GM10847 (cell line): ENCODE results near the gene IFITM1.

Experiments
- POLR2A ChIP-seq: IDR thresholded peaks from 2 replicates; pipeline ENCODE4 v1.6.1; 2011; ENCODE audit not compliant: insufficient read length; ENCODE audit errors: extremely low read depth

Gene IFITM1

DNA sequence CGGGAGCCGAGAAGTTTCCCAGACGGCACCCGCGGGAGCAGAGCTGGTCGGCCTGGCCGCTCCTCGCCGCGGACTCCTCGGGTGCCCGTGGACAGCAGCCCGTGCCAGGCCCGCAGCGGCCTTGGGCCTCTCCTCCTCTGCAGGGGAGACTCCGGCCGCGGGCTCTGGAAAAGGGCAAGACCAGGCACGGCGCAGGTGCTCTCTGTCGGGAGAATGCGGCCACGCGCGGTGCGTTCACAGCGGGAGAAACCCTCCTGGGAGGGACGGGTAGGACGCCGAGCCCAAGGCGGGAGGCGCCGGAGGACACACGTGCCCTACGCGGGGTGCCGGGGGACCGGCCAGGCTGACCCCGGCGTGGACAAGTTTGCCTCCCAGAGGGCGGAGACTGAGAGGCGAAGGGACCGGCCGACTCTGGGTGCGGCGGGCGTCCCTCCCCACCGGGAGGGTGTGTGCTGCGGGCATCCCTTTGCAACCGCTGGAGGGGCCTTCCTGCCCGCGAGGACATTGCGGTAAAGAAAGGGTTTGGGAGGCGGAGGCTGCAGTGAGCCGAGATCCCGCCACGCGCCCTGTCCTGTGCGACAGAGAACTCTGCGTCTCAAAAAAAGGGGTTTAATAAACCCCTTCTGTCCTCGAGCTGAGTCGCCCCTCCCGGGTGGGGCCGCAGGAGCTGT is 2.3 kb downstream of the IFITM1 start:
- peak; percentile 34 for TF ChIP-seq POLR2A

DNA sequence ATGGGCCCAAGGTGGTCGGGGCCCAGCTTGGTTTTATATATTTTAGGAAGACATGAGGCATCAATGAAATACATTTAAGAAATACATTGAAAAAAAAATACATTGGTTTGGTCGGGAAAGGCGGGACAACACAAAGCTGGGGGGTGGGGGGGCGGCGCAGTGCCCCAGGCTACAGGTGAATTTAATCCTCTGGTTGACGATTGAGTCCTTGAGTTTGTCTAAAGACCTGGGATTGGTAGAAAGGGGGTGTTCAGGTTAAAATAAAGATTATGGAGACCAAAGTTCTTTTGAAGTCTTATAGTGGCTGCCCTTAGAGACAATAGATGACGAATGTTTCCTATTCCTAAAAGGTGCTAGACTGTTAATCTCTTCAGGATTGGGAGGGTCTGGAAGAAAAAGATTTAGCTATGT is 3.1 kb downstream of the IFITM1 start:
- TF ChIP-seq POLR2A = no peak

GRCh38 chr11:324156-324555 is 10.3 kb downstream of the IFITM1 start:
- no peak for TF ChIP-seq POLR2A

DNA sequence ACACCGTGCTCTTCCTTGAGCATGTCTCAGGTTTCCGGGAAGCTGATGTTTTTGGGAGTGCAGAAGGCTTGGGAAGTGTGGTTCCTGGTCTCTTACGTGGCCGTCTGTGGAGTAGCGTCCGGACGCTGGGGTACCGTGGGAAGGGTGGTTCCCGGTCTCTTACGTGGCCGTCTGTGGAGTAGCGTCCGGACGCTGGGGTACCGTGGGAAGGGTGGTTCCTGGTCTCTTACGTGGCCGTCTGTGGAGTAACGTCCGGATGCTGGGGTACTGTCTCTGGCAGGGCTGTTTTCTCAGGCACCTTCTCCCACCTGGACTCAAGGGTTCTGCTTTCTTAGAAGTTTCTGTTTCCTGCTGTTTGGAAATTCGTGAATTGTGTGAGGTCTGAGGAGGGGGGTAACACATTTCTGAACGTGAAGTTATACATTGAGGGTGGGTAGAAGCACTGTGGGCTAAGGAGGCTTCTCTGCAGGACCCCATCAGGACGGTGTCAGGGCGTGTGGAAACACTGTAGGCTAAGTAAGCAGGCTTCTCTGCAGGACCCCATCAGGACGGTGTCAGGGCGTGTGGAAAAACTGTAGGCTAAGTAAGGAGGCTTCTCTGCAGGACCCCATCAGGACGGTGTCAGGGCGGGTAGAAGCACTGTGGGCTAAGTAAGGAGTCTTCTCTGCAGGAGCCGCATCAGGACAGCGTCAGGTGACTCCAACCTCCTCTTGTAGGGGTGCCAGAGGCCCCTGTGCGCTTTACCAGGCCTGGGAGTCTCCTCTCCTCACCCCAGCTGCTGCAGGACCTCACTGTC is 12.2 kb downstream of the IFITM1 start:
- no peak for TF ChIP-seq POLR2A

- TF ChIP-seq POLR2A = peak; percentile 17
Observed at GRCh38 chr11:326592-326841, 12.7 kb downstream of the IFITM1 start.

GRCh38 chr11:326842-327580 is 13.2 kb downstream of the IFITM1 start:
- peak; percentile 8 for TF ChIP-seq POLR2A

DNA sequence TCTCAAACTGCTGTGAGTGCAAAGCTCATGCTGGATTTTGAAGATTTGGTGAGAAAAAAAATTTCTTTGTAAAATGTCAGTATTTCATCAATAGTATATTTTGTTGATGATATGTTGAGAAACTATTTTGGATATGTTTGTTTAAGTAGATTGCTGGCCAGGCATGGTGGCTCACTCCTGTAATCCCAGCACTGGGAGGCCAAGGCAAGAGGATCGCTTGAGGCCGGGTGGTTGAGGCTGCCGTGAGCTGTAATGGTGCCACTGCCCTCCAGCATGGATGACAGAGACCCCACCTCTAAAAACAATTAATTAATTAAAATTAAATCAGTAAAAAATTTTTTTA is 13.7 kb downstream of the IFITM1 start:
- TF ChIP-seq POLR2A = no peak

DNA sequence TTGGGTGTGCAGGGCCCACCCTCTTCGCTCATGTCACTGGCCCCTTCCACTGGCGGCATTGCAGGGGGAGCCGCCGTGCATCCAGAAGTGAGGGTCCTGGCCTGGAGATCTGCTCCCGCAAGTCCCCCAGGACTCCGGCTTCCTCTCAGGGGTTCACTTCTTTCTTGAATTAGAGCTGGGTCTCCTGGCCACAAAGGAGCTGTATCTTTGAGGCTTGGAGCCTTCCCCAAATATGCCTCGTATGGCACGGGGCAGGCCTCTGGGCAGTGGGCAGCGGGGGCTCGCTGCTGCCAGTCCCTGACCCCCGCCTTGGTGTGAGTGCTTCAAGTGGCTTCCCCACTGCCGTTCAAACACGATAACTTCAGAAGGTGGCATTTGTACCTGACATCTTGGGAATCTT is 14.2 kb downstream of the IFITM1 start:
- no peak for TF ChIP-seq POLR2A

GRCh38 chr11:329886-330253 is 16.0 kb downstream of the IFITM1 start:
- TF ChIP-seq POLR2A = no peak

DNA sequence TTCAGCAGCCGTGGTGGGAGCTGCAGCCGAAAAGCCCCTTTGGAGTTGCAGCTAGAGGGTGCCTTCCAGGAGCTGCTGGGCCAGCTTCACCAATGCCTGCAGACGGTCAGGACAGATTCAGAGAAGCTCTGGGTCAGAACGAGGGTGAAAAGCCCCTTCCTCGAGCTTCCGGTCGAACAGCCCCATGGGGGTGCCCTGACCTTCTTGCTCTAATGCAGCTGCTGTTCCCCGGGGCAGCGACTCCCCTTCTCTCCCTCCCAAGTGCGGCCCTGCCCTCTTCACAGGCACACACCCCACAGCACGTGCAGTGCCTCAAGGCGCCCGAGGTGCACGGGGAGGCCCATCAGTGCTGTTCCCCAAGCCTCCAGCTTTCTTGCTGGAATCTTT is 16.5 kb downstream of the IFITM1 start:
- TF ChIP-seq POLR2A = no peak

- TF ChIP-seq POLR2A = no peak
Observed at GRCh38 chr11:330694-331357, 17.0 kb downstream of the IFITM1 start.

- no peak for TF ChIP-seq POLR2A
Observed at GRCh38 chr11:331358-332060, 17.7 kb downstream of the IFITM1 start.

DNA sequence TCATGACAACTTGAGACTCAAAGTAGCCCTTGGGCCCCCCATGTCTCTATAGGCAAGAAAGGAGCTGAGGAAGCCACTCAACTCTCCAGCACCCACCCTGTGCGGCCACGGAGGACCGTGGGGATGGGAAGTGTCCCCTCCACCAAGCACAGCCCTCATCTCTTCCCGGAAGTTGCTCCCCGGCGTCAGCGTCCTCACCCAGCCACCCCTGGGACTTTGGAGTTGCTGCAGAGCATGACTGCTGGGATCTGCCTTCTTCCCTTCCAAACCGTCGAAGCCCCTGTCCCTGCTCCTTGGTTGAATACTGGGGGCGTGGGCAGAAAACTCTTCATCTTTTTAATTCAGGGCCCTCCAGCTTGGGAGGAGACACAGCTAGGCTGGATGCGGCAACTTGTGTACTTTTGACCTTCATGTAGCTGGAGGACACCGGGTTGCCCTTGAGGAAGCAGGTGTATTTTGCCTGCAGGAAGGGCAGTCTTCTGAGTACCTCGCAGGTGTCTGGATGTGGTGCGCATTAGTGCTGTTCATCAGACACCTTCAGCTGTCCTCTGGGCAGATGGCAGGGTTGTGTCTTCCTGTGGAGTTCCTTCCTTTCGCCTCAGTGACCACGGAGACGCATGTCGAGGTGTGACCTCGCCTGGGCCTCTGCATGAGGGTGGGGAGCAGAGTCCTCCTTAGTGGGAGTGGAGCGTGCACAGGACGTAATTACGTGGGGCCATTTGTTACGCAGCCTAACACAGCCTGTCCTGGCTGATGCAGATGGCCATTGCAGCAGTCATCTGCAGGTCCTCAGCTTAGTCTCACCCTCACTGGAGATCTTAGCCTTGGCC is 19.0 kb downstream of the IFITM1 start:
- no peak for TF ChIP-seq POLR2A

DNA sequence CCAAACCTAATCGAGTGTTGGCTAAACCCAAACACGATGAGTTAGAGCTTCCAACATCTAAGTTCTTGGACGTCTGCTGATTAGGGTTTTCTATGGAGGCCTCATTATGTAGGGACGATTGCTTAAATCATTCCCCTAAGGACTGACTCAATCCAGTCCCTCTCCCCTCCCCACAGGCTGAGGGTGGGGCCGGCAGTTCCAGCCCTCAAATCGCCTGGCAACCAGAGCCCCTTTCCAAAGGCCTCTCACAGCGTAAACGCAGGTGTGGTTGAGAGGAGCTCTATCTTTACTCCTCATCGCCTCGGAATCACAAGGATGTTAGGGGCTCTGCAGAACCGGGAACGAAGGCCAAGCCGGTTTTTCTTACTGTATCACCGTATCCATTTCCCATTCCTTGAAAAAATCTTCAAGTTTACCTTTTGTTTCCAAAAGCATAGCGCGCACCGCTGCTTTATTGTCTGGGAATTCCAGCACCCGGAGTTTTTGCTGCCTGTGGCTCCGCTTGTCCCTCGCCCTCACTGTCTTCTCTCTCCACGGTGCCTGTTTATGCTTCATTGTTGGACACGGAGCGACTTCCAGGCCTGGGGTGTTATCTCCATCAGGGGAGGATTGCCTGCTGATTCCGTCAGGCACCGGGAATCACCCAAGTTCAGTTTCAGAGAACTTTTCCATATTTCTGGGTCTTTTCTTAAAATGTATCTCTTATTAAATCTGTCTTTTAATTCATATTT is 20.6 kb downstream of the IFITM1 start:
- TF ChIP-seq POLR2A = no peak
